HepG2 (cell line): ENCODE results near the gene RPL22L1. TPM values are rescaled to one million over a fixed set of nuclear protein-coding genes. Genes with fewer than 3 reads are reported as not detected.

Experiments
- ETV5 ChIP-seq: IDR thresholded peaks from 2 replicates; pipeline ENCODE4 v1.6.1; 2018; ENCODE audit warnings: missing biosample characterization, missing genetic modification reagents, inconsistent platforms, borderline replicate concordance
- HDAC2 ChIP-seq: sonication (generic); formaldehyde crosslinking; IDR thresholded peaks from 2 replicates; pipeline ENCODE4 v1.4.0; 2020; ENCODE audit warnings: missing genetic modification reagents
- HNF4A ChIP-seq: sonication (generic); formaldehyde crosslinking; IDR thresholded peaks from 2 replicates; pipeline ENCODE4 v1.4.0; 2020; ENCODE audit warnings: missing genetic modification reagents
- HOXA3 ChIP-seq: sonication (generic); formaldehyde crosslinking; IDR thresholded peaks from 2 replicates; pipeline ENCODE4 v1.5.0; 2020; ENCODE audit warnings: missing genetic modification reagents
- MLXIP ChIP-seq: sonication (generic); formaldehyde crosslinking; IDR thresholded peaks from 2 replicates; pipeline ENCODE4 v1.9.0; 2021; ENCODE audit warnings: missing genetic modification reagents, borderline replicate concordance
- MXD4 ChIP-seq: IDR thresholded peaks from 2 replicates; pipeline ENCODE4 v1.6.1; 2016; ENCODE audit warnings: mild to moderate bottlenecking, missing biosample characterization, missing genetic modification reagents
- NFRKB ChIP-seq: fragments of 450-650 bp; IDR thresholded peaks from 2 replicates; pipeline ENCODE4 v1.6.1; 2017
- SOX13 ChIP-seq, 3 experiments: fragments of 450-650 bp in 1 of 3; sonication (generic) in 1 of 3; formaldehyde crosslinking in 1 of 3; IDR thresholded peaks in 2 of 3; conservative IDR thresholded peaks in 1 of 3; 2 replicates each; pipeline versions ENCODE4 v1.5.0 to v1.6.1; 2016 to 2020; ENCODE audit warnings: antibody characterized with exemption in 1 of 3, mild to moderate bottlenecking in 1 of 3, missing compliant biosample characterization in 1 of 3, missing genetic modification reagents in 1 of 3, moderate library complexity in 1 of 3
- ZBTB25 ChIP-seq: IDR thresholded peaks from 2 replicates; pipeline ENCODE4 v1.6.1; 2018; ENCODE audit warnings: missing genetic modification reagents
- ZFP91 ChIP-seq: sonication (generic); formaldehyde crosslinking; IDR thresholded peaks from 2 replicates; pipeline ENCODE4 v1.9.0; 2022; ENCODE audit warnings: missing genetic modification reagents, mild to moderate bottlenecking, borderline replicate concordance
- ZNF207 ChIP-seq: fragments of 450-650 bp; IDR thresholded peaks from 2 replicates; pipeline ENCODE4 v1.6.1; 2016; ENCODE audit warnings: antibody characterized with exemption, borderline replicate concordance
- ZNF574 ChIP-seq: sonication (generic); formaldehyde crosslinking; IDR thresholded peaks from 2 replicates; pipeline ENCODE4 v1.4.0; 2020; ENCODE audit warnings: missing genetic modification reagents
- ZNF775 ChIP-seq: sonication (generic); formaldehyde crosslinking; IDR thresholded peaks from 2 replicates; pipeline ENCODE4 v1.4.0; 2020; ENCODE audit warnings: missing genetic modification reagents, mild to moderate bottlenecking, moderate library complexity, borderline replicate concordance
- polyA plus RNA-seq, 8 experiments: library from polyadenylated mRNA; depleted of rRNA in 3 of 8; stranded (reverse) in 7 of 8; unstranded in 1 of 8; fragments of >200 nt; fragmentation: Illumina TruSeq in 4 of 8; extraction: Trizol in 4 of 8; gene quantifications; 2 replicates each; pipeline versions ENCODE4 v1.2.1 to v1.2.3, GENCODE V29; 2011 to 2016; ENCODE audit warnings: low read depth in 4 of 8, missing spikeins in 1 of 8, mixed read lengths in 1 of 8; ENCODE audit not compliant: insufficient read depth in 1 of 8
- total RNA-seq, 5 experiments: library from RNA; depleted of rRNA; stranded (reverse); fragments of >200 nt; fragmentation: Illumina TruSeq; extraction: Trizol; gene quantifications; 2 replicates each; pipeline ENCODE4 v1.2.3, GENCODE V29; 2016; ENCODE audit warnings: low read depth in 1 of 5
- TF ChIP-seq, protein P1 (sequence below): sonication (generic); formaldehyde crosslinking; IDR thresholded peaks from 2 replicates; pipeline ENCODE4 v1.4.0; 2020; ENCODE audit warnings: missing genetic modification reagents, borderline replicate concordance
- TF ChIP-seq, protein P2 (sequence below): sonication (generic); formaldehyde crosslinking; IDR thresholded peaks from 2 replicates; pipeline ENCODE4 v1.4.0; 2020; ENCODE audit warnings: mild to moderate bottlenecking, missing genetic modification reagents

The RPL22L1 gene
- total and polyA plus RNA-seq, 2 of the 13 experiments (the other 11 are each of a cell fraction or from before 2014, with no cell fraction given), result 42.7 to 152 TPM

- TF ChIP-seq ZNF574 (CRISPR knock-in tag) (peak; percentile 57; the same call in 1 of the 2 replicates), MXD4 (CRISPR knock-in tag) (peak; percentile 85; the same call in 1 of the 2 replicates), MLXIP (CRISPR knock-in tag) (no peak), NFRKB (no peak), HNF4A (CRISPR knock-in tag) (no peak; the same call in 1 of the 2 replicates), SOX13 (IDR thresholded peaks at IDR 0.05) (no peak), SOX13 (CRISPR knock-in tag; conservative IDR thresholded peaks at IDR 0.05 in 1 of 2, IDR thresholded peaks at IDR 0.05 in 1 of 2) (peak in 1 of 2 experiments; percentile 34; a peak in 2 of 4 replicates), ZNF775 (no peak), HDAC2 (CRISPR knock-in tag) (peak; percentile 54; the same call in 1 of the 2 replicates), HOXA3 (CRISPR knock-in tag) (peak; percentile 88), ZNF207 (no peak), ZFP91 (CRISPR knock-in tag) (peak; percentile 88), ETV5 (CRISPR knock-in tag) (peak; percentile 95), ZBTB25 (0 out of 2 replicates have a peak, but pooled peaks have one; percentile 30)
- TF ChIP-seq, protein P1, sequence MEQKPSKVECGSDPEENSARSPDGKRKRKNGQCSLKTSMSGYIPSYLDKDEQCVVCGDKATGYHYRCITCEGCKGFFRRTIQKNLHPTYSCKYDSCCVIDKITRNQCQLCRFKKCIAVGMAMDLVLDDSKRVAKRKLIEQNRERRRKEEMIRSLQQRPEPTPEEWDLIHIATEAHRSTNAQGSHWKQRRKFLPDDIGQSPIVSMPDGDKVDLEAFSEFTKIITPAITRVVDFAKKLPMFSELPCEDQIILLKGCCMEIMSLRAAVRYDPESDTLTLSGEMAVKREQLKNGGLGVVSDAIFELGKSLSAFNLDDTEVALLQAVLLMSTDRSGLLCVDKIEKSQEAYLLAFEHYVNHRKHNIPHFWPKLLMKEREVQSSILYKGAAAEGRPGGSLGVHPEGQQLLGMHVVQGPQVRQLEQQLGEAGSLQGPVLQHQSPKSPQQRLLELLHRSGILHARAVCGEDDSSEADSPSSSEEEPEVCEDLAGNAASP (CRISPR knock-in tag), result peak; percentile 38; the same call in 1 of the 2 replicates
- TF ChIP-seq, protein P2, sequence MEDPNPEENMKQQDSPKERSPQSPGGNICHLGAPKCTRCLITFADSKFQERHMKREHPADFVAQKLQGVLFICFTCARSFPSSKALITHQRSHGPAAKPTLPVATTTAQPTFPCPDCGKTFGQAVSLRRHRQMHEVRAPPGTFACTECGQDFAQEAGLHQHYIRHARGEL (CRISPR knock-in tag), result 0 out of 2 replicates have a peak, but pooled peaks have one; percentile 33
These were observed 38.5 kb upstream of the RPL22L1 start, which contains the start of gene EIF5A2 (continued) for GRCh38 chr3:170908235-170909116.
